IPS-18c (cell line): ENCODE measurements around the gene CCL7.

Experiments used
- H3K4me3 ChIP-seq: 2 replicates; pipeline ENCODE4 v1.7.0; 2013; ENCODE audit warnings: low read depth, mild to moderate bottlenecking, low read length, moderate library complexity; ENCODE audit not compliant: insufficient read depth
- H3K9me3 ChIP-seq: one replicate; pipeline ENCODE4 v1.6.1; 2013; ENCODE audit warnings: mild to moderate bottlenecking, low read length, moderate library complexity; ENCODE audit not compliant: control insufficient read depth, insufficient read depth

The CCL7 gene

DNA sequence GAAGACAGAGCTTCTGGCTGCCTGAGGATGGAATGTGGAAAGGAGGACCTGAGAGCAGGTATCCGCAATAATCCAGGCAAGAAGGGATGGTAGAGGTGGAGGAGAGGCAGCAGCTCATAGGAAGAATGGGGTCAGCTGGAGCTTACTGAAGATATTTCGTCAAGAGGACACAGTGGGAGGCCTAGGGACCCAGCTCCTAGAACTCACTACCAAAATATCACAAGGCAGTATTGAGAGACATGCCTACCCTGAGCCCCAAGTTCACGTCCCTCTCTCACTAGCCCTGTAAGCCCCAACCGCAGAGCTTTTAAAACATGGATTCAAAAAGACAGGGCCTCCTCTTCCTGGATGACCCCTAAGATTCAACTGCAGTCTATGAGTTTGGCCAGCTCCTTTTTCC, 35.0 kb downstream of the CCL7 start:
- no peaks in the 10 kb centered on the region for H3K9me3 ChIP-seq
- no peak overlapping the region for H3K4me3 ChIP-seq

DNA sequence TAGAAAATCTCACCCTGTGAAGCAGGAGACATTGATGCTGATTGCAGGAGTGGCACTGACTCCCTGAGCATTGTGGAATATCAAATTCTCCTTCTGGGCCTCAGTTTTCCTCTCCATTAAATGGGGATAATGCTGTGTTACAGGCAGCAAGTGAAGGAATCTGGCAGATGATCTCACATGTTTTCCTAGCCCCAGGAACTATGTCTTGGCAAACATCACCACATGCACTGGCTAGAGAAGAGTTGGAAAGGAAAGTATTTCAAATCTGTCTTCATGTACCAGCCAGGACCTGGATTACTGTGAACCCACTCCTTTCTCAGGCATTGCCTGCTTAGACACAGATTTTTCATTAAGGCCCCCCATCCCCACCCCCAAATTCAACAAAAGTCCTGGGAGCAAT, 35.6 kb downstream of the CCL7 start:
- H3K9me3 ChIP-seq: no peaks in the 10 kb centered on the region
- H3K4me3 ChIP-seq: no peak overlapping the region

GRCh38 chr17:34306466-34306865, 36.4 kb downstream of the CCL7 start:
- Histone ChIP-seq H3K9me3 (no peaks in the 10 kb centered on the region), H3K4me3 (no peak overlapping the region)

- no peaks in the 10 kb centered on the region for H3K9me3 ChIP-seq
- H3K4me3 ChIP-seq: no peak overlapping the region
These were observed 37.1 kb downstream of the CCL7 start for GRCh38 chr17:34307110-34307509.

DNA sequence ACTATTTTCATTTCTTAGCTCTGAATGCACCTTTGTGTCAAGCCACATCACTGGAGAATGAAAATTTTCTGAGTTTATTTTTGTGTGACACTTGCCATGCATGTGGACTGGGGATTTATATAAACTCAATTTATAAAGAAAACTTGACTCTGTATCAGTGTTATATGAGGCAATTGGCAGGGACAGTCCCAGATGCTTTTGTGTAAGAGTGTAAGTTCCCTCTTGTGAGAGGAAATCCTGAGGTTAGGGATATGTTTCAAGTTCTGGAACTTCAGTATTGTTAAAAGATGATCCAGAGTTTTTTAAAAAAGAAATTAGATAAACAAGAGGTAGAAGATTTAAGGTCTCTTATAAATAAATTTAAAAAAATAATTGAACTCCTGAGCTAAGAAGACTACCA, 38.4 kb downstream of the CCL7 start:
- Histone ChIP-seq H3K9me3 (no peaks in the 10 kb centered on the region), H3K4me3 (no peak overlapping the region)

GRCh38 chr17:34311291-34311690, 41.3 kb downstream of the CCL7 start:
- H3K4me3 ChIP-seq: no peak overlapping the region
- no peaks in the 10 kb centered on the region for H3K9me3 ChIP-seq

DNA sequence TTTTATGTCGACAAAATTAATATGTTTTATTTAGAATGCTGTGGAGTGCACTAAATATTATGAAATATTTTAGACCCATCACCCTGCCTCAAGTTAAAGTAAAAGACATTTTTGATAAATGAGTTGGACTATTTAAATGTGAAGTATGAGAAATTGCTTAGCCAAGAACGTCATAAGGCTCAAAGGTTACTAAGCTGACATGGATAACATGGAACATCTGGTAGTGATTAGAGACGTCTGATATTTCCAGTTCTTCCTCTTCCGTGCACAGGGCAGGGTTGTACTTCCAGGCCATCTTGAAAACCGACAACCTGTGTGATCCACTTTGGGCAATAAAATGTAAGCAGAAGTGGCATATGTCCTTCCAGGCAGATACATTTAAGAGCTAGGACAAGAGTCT, 42.1 kb downstream of the CCL7 start:
- no peak overlapping the region for H3K4me3 ChIP-seq
- H3K9me3 ChIP-seq: no peaks in the 10 kb centered on the region

DNA sequence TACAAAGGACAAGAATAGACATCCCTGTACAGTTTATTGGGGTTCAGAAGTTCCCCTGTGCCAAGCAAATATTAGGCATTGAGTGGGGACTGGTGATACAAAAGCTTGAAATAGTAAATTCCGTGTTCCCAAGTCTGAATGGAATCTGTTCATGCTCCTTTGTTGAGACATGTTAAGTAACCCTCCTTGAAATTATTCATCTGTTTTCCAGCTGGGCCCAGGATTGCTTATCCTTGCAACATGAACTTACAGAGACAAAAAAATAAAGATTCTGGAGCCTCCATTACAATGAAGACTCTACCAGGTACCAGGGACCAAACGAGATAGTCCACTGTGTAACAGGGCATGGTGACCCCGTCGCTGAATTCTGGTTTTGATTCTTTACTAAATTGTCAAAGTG, 43.1 kb downstream of the CCL7 start:
- Histone ChIP-seq H3K9me3 (no peaks in the 10 kb centered on the region), H3K4me3 (no peak overlapping the region)

GRCh38 chr17:34314279-34314678, 44.3 kb downstream of the CCL7 start:
- H3K4me3 ChIP-seq: no peak overlapping the region
- H3K9me3 ChIP-seq: no peaks in the 10 kb centered on the region

DNA sequence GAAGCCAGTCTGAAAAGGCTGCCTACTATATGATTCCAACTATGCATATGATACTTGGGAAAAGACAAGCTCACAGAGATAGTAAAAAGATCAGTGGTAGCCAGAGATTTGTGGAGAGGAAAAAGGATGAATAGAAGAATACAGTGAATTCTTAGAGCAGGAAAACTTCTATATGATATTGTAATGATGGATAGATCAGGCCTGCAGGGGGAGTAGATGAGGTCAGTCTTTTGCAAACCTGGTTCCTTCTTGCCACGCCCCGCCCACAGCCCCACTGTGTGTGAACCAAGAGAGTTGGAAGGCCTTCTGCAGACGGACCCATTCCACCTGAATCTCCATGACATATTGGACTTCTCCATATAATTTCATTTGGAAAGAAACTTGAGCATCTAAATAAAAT, 48.5 kb downstream of the CCL7 start:
- H3K9me3 ChIP-seq: no peaks in the 10 kb centered on the region
- no peak overlapping the region for H3K4me3 ChIP-seq

DNA sequence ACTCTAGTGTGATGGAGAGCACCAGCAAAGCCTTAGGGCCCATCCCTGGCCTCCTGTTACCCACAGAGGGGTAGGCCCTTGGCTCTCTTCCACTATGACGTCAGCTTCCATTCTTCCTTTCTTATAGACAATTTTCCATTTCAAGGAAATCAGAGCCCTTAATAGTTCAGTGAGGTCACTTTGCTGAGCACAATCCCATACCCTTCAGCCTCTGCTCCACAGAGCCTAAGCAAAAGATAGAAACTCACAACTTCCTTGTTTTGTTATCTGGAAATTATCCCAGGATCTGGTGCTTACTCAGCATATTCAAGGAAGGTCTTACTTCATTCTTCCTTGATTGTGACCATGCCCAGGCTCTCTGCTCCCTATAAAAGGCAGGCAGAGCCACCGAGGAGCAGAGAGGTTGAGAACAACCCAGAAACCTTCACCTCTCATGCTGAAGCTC, 49.0 kb downstream of the CCL7 start, which contains the start of gene CCL8:
Gene CCL8 (plus strand): TSS at position 397 of the 445 bp plus-strand sequence. CDS start 67 bp downstream, outside the sequence.
- H3K4me3 ChIP-seq: no peak within 1 kb of the TSS
- no peaks in the 10 kb centered on the region for H3K9me3 ChIP-seq
